Urinary bladder (tissue), 2 donors: ENCODE results near the gene CD8B. TPM values are rescaled to one million over a fixed set of nuclear protein-coding genes. Genes with fewer than 3 reads are reported as not detected.

Source experiments
- polyA plus RNA-seq: library from polyadenylated mRNA; stranded (reverse); fragments of 200-250 nt; gene quantifications from one replicate; pipeline ENCODE4 v1.2.3, GENCODE V29; 2013
- total RNA-seq: library from RNA; depleted of rRNA; stranded (reverse); fragments of >200 nt; gene quantifications from one replicate; pipeline ENCODE4 v1.2.3, GENCODE V29; 2014
- donor health status: healthy.

The CD8B gene
- total and polyA plus RNA-seq, 2 donors, result 0.82 TPM; not detected in 1

Other genes with a start within 250 kb of the CD8B start
- gene RNF103, start 238.0 kb downstream of the CD8B start, total RNA-seq, result 40.5 TPM
- 24.1 TPM for gene RNF103, start 238.0 kb downstream of the CD8B start, polyA plus RNA-seq
- gene RMND5A, start 141.6 kb downstream of the CD8B start, total RNA-seq, result 67.7 TPM
- 15.0 TPM for gene RMND5A, start 141.6 kb downstream of the CD8B start, polyA plus RNA-seq
- gene CD8A, start 71.0 kb downstream of the CD8B start, total RNA-seq, result not detected
- 2.1 TPM for gene CD8A, start 71.0 kb downstream of the CD8B start, polyA plus RNA-seq
- 0.32 TPM for gene RGPD1, start 80.2 kb upstream of the CD8B start, total RNA-seq
- gene RGPD1, start 80.2 kb upstream of the CD8B start, polyA plus RNA-seq, result 0.62 TPM
- gene PLGLB1, start 160.0 kb upstream of the CD8B start, total RNA-seq, result 8.8 TPM
- 1.7 TPM for gene PLGLB1, start 160.0 kb upstream of the CD8B start, polyA plus RNA-seq